RWPE2 (cell line): ENCODE measurements around the gene NPHP4.

ENCODE experiments used
- ATAC-seq: fragments of 200-7000 bp; cut with Tn5 transposase; 3 replicates; pipeline ENCODE4 v1.9.1; 2021; ENCODE audit warnings: low read depth
- DNase-seq: peaks from one replicate; pipeline ENCODE4 v3.0.0-alpha.2; 2020; ENCODE audit warnings: low spot score
- H3K27ac ChIP-seq: fragments of 450-650 bp; 2 replicates; pipeline ENCODE4 v1.5.1; 2017; ENCODE audit warnings: mild to moderate bottlenecking; ENCODE audit not compliant: poor library complexity, severe bottlenecking
- H3K27me3 ChIP-seq: fragments of 250-450 bp; sonication (Bioruptor Pico); 2 replicates; pipeline ENCODE4 v1.5.1; 2021; ENCODE audit warnings: mild to moderate bottlenecking, moderate library complexity; ENCODE audit not compliant: insufficient read depth, poor library complexity, severe bottlenecking
- H3K36me3 ChIP-seq: fragments of 250-450 bp; sonication (Bioruptor Pico); 2 replicates; pipeline ENCODE4 v1.5.1; 2020; ENCODE audit warnings: low read depth, mild to moderate bottlenecking, moderate library complexity
- H3K4me1 ChIP-seq: fragments of 250-450 bp; sonication (Bioruptor Pico); 2 replicates; pipeline ENCODE4 v1.5.1; 2021; ENCODE audit warnings: mild to moderate bottlenecking, moderate library complexity; ENCODE audit not compliant: insufficient read depth, poor library complexity, severe bottlenecking
- H3K4me3 ChIP-seq: fragments of 250-450 bp; sonication (Bioruptor Pico); 2 replicates; pipeline ENCODE4 v1.5.1; 2021; ENCODE audit warnings: mild to moderate bottlenecking, moderate library complexity; ENCODE audit not compliant: severe bottlenecking
- H3K9me3 ChIP-seq: fragments of 250-450 bp; sonication (Bioruptor Pico); 2 replicates; pipeline ENCODE4 v1.5.1; 2021; ENCODE audit warnings: mild to moderate bottlenecking, moderate library complexity; ENCODE audit not compliant: severe bottlenecking
- CTCF ChIP-seq: fragments of 450-650 bp; IDR thresholded peaks from one replicate; pipeline ENCODE4 v1.5.1; 2017; ENCODE audit warnings: mild to moderate bottlenecking, moderate library complexity; ENCODE audit not compliant: poor library complexity, severe bottlenecking

The NPHP4 gene

GRCh38 chr1:5886541-5887348, 105.5 kb downstream of the NPHP4 start:
- Histone ChIP-seq H3K4me3 (no peak overlapping the region), H3K36me3 (no peaks in the 10 kb centered on the region), H3K4me1 (no peaks in the 10 kb centered on the region), H3K27me3 (no peaks in the 10 kb centered on the region), H3K27ac (no peak overlapping the region), H3K9me3 (no peaks in the 10 kb centered on the region)
- no peak for TF ChIP-seq CTCF
- DNase-seq (no peak), ATAC-seq (no peak)

GRCh38 chr1:5886140-5886483, 106.1 kb downstream of the NPHP4 start:
- TF ChIP-seq CTCF: no peak
- Histone ChIP-seq H3K36me3 (no peaks in the 10 kb centered on the region), H3K9me3 (no peaks in the 10 kb centered on the region), H3K4me1 (no peaks in the 10 kb centered on the region), H3K27me3 (no peaks in the 10 kb centered on the region), H3K27ac (no peak overlapping the region), H3K4me3 (no peak overlapping the region)
- ATAC-seq: no peak
- DNase-seq: no peak

DNA sequence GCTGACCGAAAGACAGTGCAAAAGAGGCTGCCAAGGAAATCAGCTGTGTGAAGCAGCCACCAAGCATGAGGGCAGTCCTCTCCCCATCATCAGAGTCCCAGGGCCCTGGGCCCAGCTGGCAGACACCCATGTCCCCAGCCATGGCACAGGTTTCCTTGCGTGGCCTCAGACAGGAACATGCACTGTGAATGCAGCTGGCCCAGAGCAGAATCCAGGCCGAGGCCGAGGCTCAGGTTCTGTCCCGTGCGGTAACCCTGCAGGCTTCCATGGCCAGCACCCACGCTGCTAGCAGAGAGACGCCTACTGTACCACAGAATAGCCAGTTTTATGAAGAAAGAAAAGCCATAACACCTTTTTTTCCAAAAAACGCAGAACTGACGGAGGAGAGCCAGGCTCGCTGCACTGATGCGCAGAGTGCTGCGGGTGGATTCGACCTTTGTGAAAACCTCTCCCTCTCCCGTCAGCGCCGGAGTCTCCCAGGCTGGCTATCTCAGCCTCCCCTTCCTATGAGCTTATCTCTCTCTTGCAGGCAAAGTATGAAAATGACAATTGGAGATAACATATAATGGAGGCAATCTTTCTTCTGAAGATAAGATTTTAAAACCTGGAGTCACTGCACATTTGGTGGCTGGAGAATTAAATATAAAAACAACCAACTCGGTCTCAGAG, 106.6 kb downstream of the NPHP4 start:
- no peak overlapping the region for H3K4me3 ChIP-seq
- no peak for TF ChIP-seq CTCF
- H3K9me3 ChIP-seq: no peaks in the 10 kb centered on the region

DNA sequence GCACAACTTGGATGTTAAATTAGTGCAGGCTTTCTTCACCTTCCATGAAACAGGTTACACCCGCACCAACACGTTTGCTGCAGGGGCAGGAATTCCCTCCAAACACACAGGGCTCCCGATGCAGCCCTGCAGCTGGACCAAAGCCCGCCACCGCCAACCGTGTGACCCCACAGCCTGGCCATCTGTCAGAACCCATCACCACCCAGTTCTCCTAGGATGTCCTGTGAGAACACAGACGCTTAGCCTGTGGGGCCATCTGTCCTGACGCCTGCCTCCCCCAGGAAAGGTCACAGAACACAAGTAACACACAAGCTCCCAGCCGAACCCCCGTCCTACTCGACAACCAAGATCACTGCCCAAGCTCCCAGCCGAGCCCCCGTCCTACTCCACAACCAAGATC, 108.1 kb downstream of the NPHP4 start:
- H3K9me3 ChIP-seq: no peaks in the 10 kb centered on the region
- DNase-seq: no peak
- no peak for TF ChIP-seq CTCF

More for the DNA sequence above, 106.6 kb downstream of the NPHP4 start:
- no peaks in the 10 kb centered on the region for H3K4me1 ChIP-seq
- H3K27me3 ChIP-seq: no peaks in the 10 kb centered on the region
- no peak for ATAC-seq
- no peak overlapping the region for H3K27ac ChIP-seq
- DNase-seq: no peak
- no peaks in the 10 kb centered on the region for H3K36me3 ChIP-seq

More for the DNA sequence above, 108.1 kb downstream of the NPHP4 start:
- H3K4me3 ChIP-seq: no peak overlapping the region
- H3K27ac ChIP-seq: no peak overlapping the region
- no peak for ATAC-seq
- no peaks in the 10 kb centered on the region for H3K27me3 ChIP-seq
- H3K4me1 ChIP-seq: no peaks in the 10 kb centered on the region
- no peaks in the 10 kb centered on the region for H3K36me3 ChIP-seq
